Kidney epithelial cell (primary cell): ENCODE results near the gene PARP15. TPM values are rescaled to one million over a fixed set of nuclear protein-coding genes. Genes with fewer than 3 reads are reported as not detected.

ENCODE experiments used
- DNase-seq: peaks from one replicate; pipeline ENCODE4 v3.0.0-alpha.2; 2010; ENCODE audit warnings: low read depth
- H3K27me3 ChIP-seq: 2 replicates; pipeline ENCODE4 v1.6.0; 2011; ENCODE audit warnings: low read length; ENCODE audit not compliant: control insufficient read depth, insufficient read depth
- H3K36me3 ChIP-seq: 2 replicates; pipeline ENCODE4 v1.5.1; 2011; ENCODE audit warnings: low read length; ENCODE audit not compliant: control insufficient read depth, insufficient read depth
- H3K4me3 ChIP-seq: 2 replicates; pipeline ENCODE4 v1.5.1; 2011; ENCODE audit warnings: low read depth, mild to moderate bottlenecking, control low read depth, low read length
- CTCF ChIP-seq: IDR thresholded peaks from 2 replicates; pipeline ENCODE4 v1.5.1; 2011; ENCODE audit warnings: mild to moderate bottlenecking, moderate library complexity, low read length, control low read depth, inconsistent platforms; ENCODE audit not compliant: insufficient read depth, poor library complexity, severe bottlenecking
- total RNA-seq: library from RNA; depleted of rRNA; stranded (reverse); fragments of >200 nt; gene quantifications from 2 replicates; pipeline ENCODE4 v1.2.3, GENCODE V29; 2015

PARP15 gene
- total RNA-seq, 1 donor from 2014 or later = not detected

- H3K4me3 ChIP-seq = no peak overlapping the region
- DNase-seq = no peak
- no peak for TF ChIP-seq CTCF
- no peaks in the 10 kb centered on the region for H3K36me3 ChIP-seq
- no peaks in the 10 kb centered on the region for H3K27me3 ChIP-seq
Observed at GRCh38 chr3:122557356-122557755, 20.1 kb upstream of the PARP15 start.

- TF ChIP-seq CTCF = no peak
- Histone ChIP-seq H3K36me3 (no peaks in the 10 kb centered on the region), H3K27me3 (no peaks in the 10 kb centered on the region), H3K4me3 (no peak overlapping the region)
- DNase-seq = no peak
Observed at GRCh38 chr3:122558605-122559004, 18.8 kb upstream of the PARP15 start.

GRCh38 chr3:122559906-122560305 is 17.5 kb upstream of the PARP15 start:
- no peak for TF ChIP-seq CTCF
- Histone ChIP-seq H3K4me3 (no peak overlapping the region), H3K27me3 (no peaks in the 10 kb centered on the region), H3K36me3 (no peaks in the 10 kb centered on the region)
- DNase-seq = no peak

GRCh38 chr3:122560680-122561079 is 16.8 kb upstream of the PARP15 start:
- DNase-seq = no peak
- Histone ChIP-seq H3K27me3 (no peaks in the 10 kb centered on the region), H3K36me3 (no peaks in the 10 kb centered on the region), H3K4me3 (no peak overlapping the region)
- TF ChIP-seq CTCF = peak; percentile 57

GRCh38 chr3:122562923-122563716 is 14.3 kb upstream of the PARP15 start:
- Histone ChIP-seq H3K4me3 (peak overlapping the region; percentile 80), H3K27me3 (no peaks in the 10 kb centered on the region)
- DNase-seq = no peak

More at GRCh38 chr3:122562923-122563716, 14.3 kb upstream of the PARP15 start:
- peaks cover 5% of the 10 kb centered on the region for H3K36me3 ChIP-seq
- no peak for TF ChIP-seq CTCF
